K562 (cell line): ENCODE data around the gene PRSS50. TPM values are rescaled to one million over a fixed set of nuclear protein-coding genes. Genes with fewer than 3 reads are reported as not detected.

Experiments
- ATF7 ChIP-seq: fragments of 450-650 bp; IDR thresholded peaks from 2 replicates; pipeline ENCODE4 v1.7.1; 2014; ENCODE audit warnings: mild to moderate bottlenecking, moderate library complexity
- CBFA2T2 ChIP-seq: fragments of 450-650 bp; conservative IDR thresholded peaks from 2 replicates; pipeline ENCODE4 v1.6.1; 2017; ENCODE audit warnings: mild to moderate bottlenecking
- ETS2 ChIP-seq: IDR thresholded peaks from 2 replicates; pipeline ENCODE4 v1.6.1; 2016; ENCODE audit warnings: borderline replicate concordance, missing genetic modification characterization, mild to moderate bottlenecking, moderate library complexity, missing compliant biosample characterization; ENCODE audit not compliant: poor library complexity, severe bottlenecking
- GABPA ChIP-seq: fragments of 200-800 bp; sonication (Bioruptor generic); conservative IDR thresholded peaks from 2 replicates; pipeline ENCODE4 v1.6.1; 2016; ENCODE audit warnings: low read depth, missing genetic modification characterization, missing compliant biosample characterization
- MYBL2 ChIP-seq, 2 experiments: fragments of 450-650 bp in 1 of 2; sonication (generic) in 1 of 2; formaldehyde crosslinking in 1 of 2; IDR thresholded peaks; 2 replicates each; pipeline versions ENCODE4 v1.6.1 to v1.8.1; 2017 to 2022; ENCODE audit warnings: borderline replicate concordance in 1 of 2, inconsistent platforms in 1 of 2, low read depth in 1 of 2, mild to moderate bottlenecking in 1 of 2, missing genetic modification reagents in 1 of 2, moderate library complexity in 1 of 2
- PHF21A ChIP-seq: fragments of 450-650 bp; IDR thresholded peaks from 2 replicates; pipeline ENCODE4 v1.6.1; 2017; ENCODE audit warnings: low read depth, borderline replicate concordance
- RBM15 ChIP-seq: fragments of 200-400 bp; formaldehyde crosslinking; IDR thresholded peaks from 2 replicates; pipeline ENCODE4 v1.6.1; 2018; ENCODE audit warnings: mild to moderate bottlenecking, low read length, moderate library complexity; ENCODE audit not compliant: insufficient read depth
- STAT5A ChIP-seq: IDR thresholded peaks from 2 replicates; pipeline ENCODE4 v1.6.1; 2012; ENCODE audit warnings: low read length, inconsistent platforms, borderline replicate concordance
- TARDBP ChIP-seq: fragments of 450-650 bp; IDR thresholded peaks from 2 replicates; pipeline ENCODE4 v1.6.1; 2016
- YBX1 ChIP-seq: fragments of 450-650 bp; IDR thresholded peaks from 2 replicates; pipeline ENCODE4 v1.7.1; 2016; ENCODE audit warnings: mild to moderate bottlenecking
- ZBED1 ChIP-seq: IDR thresholded peaks from 2 replicates; pipeline ENCODE4 v1.6.1; 2014
- ZBTB8A ChIP-seq: fragments of 450-650 bp; IDR thresholded peaks from 2 replicates; pipeline ENCODE4 v1.6.1; 2018; ENCODE audit warnings: mild to moderate bottlenecking, moderate library complexity; ENCODE audit not compliant: partially characterized antibody
- ZC3H8 ChIP-seq: fragments of 450-650 bp; IDR thresholded peaks from 2 replicates; pipeline ENCODE4 v1.6.1; 2017
- ZFX ChIP-seq: sonication (generic); formaldehyde crosslinking; IDR thresholded peaks from 2 replicates; pipeline ENCODE4 v1.8.0; 2022; ENCODE audit warnings: mild to moderate bottlenecking, missing genetic modification reagents, moderate library complexity
- ZNF408 ChIP-seq: fragments of 250-450 bp; sonication (Bioruptor Pico); IDR thresholded peaks from 2 replicates; pipeline ENCODE4 v1.4.0; 2020; ENCODE audit warnings: low read depth, mild to moderate bottlenecking, moderate library complexity
- polyA plus RNA-seq, 8 experiments: library from polyadenylated mRNA; depleted of rRNA in 4 of 8; stranded (reverse) in 5 of 8; unstranded in 3 of 8; fragments of >200 nt; fragmentation: Nextera tagmentation in 2 of 8; fragmentation: Illumina TruSeq in 1 of 8; extraction: Ambion mirVana in 2 of 8; extraction: Trizol in 1 of 8; gene quantifications; 2 replicates each; pipeline versions ENCODE4 v1.2.1 to v1.2.3, GENCODE V29; 2011 to 2014; ENCODE audit warnings: inconsistent platforms in 1 of 8, missing spikeins in 1 of 8
- total RNA-seq, 7 experiments: library from RNA; depleted of rRNA in 6 of 7; stranded (reverse); fragments of >200 nt in 6 of 7; fragmentation: Illumina TruSeq in 2 of 7; extraction: Trizol in 2 of 7; gene quantifications; 2 replicates each; pipeline versions ENCODE4 v1.2.1 to v1.2.3, GENCODE V29; 2011 to 2021; ENCODE audit warnings: low replicate concordance in 1 of 7
- TF ChIP-seq, protein P1 (sequence below): sonication (generic); formaldehyde crosslinking; IDR thresholded peaks from 2 replicates; pipeline ENCODE4 v1.8.0; 2022; ENCODE audit warnings: mild to moderate bottlenecking, missing genetic modification reagents
- TF ChIP-seq, protein P2 (sequence below): fragments of 450-650 bp; IDR thresholded peaks from 2 replicates; pipeline ENCODE4 v1.6.1; 2016; ENCODE audit warnings: mild to moderate bottlenecking
- TF ChIP-seq, protein P3 (sequence below): fragments of 450-650 bp; formaldehyde crosslinking; IDR thresholded peaks from 2 replicates; pipeline ENCODE4 v1.4.0; 2020; ENCODE audit warnings: mild to moderate bottlenecking, moderate library complexity

The PRSS50 gene
- total and polyA plus RNA-seq, 9 of the 15 experiments (the other 6 are each of a cell fraction or from before 2014, with no cell fraction given): 0.01 TPM; not detected in 8

DNA sequence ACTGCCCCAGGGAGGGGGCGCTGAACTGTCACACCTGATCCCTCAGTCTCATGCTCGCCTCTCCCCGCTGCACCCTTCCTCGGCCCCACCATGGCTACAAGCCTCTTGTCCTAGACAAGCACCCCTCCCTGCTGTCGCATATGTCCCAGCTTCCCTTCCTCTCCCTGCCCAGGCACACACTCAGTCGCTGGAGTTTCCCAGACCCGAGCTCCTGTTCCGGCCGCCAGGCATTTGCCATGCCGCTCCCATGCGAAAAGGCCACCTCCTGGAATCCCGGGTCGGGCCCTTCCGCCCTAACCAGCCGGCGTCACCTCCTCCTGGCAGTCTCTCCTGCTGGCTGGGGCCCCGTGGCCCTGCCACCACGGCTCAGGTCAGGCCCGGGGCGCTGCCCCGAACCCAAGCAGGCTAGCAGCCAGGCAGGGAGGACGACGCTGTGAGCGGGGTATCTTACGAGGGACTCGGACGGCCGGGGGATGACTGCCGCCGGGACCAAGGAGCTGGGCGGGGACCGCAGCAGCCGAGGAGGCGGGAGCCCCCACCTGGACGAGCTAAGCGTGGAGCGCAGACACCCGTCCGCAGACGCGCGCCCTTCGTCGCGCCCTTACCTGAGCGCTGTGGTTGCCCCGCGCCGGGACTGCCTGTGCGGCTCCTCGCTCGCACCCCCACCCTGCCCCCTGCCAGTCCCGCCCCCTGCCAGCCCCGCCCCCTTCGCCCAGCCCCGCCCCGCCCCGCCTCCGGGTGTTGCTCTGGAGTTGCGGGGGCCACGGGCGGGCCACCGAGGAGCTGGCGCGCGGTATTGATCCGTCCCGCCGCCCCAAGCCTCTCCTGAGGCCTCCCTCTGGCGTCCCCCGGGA is 24.4 kb downstream of the PRSS50 start, which contains the start of gene ALS2CL (continued):
- TF ChIP-seq, protein P1, sequence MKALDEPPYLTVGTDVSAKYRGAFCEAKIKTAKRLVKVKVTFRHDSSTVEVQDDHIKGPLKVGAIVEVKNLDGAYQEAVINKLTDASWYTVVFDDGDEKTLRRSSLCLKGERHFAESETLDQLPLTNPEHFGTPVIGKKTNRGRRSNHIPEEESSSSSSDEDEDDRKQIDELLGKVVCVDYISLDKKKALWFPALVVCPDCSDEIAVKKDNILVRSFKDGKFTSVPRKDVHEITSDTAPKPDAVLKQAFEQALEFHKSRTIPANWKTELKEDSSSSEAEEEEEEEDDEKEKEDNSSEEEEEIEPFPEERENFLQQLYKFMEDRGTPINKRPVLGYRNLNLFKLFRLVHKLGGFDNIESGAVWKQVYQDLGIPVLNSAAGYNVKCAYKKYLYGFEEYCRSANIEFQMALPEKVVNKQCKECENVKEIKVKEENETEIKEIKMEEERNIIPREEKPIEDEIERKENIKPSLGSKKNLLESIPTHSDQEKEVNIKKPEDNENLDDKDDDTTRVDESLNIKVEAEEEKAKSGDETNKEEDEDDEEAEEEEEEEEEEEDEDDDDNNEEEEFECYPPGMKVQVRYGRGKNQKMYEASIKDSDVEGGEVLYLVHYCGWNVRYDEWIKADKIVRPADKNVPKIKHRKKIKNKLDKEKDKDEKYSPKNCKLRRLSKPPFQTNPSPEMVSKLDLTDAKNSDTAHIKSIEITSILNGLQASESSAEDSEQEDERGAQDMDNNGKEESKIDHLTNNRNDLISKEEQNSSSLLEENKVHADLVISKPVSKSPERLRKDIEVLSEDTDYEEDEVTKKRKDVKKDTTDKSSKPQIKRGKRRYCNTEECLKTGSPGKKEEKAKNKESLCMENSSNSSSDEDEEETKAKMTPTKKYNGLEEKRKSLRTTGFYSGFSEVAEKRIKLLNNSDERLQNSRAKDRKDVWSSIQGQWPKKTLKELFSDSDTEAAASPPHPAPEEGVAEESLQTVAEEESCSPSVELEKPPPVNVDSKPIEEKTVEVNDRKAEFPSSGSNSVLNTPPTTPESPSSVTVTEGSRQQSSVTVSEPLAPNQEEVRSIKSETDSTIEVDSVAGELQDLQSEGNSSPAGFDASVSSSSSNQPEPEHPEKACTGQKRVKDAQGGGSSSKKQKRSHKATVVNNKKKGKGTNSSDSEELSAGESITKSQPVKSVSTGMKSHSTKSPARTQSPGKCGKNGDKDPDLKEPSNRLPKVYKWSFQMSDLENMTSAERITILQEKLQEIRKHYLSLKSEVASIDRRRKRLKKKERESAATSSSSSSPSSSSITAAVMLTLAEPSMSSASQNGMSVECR (CRISPR knock-in tag): peak; percentile 62; the same call in 1 of the 2 replicates
- TF ChIP-seq ZBED1: no peak
- no peak for TF ChIP-seq ZC3H8
- peak; percentile 43; the same call in 1 of the 2 replicates for TF ChIP-seq ZFX
- TF ChIP-seq, protein P2, sequence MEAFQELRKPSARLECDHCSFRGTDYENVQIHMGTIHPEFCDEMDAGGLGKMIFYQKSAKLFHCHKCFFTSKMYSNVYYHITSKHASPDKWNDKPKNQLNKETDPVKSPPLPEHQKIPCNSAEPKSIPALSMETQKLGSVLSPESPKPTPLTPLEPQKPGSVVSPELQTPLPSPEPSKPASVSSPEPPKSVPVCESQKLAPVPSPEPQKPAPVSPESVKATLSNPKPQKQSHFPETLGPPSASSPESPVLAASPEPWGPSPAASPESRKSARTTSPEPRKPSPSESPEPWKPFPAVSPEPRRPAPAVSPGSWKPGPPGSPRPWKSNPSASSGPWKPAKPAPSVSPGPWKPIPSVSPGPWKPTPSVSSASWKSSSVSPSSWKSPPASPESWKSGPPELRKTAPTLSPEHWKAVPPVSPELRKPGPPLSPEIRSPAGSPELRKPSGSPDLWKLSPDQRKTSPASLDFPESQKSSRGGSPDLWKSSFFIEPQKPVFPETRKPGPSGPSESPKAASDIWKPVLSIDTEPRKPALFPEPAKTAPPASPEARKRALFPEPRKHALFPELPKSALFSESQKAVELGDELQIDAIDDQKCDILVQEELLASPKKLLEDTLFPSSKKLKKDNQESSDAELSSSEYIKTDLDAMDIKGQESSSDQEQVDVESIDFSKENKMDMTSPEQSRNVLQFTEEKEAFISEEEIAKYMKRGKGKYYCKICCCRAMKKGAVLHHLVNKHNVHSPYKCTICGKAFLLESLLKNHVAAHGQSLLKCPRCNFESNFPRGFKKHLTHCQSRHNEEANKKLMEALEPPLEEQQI: no peak
- no peak for TF ChIP-seq ETS2 (tag)
- TF ChIP-seq ZNF408 (CRISPR knock-in tag): no peak
- TF ChIP-seq ZBTB8A: no peak
- no peak for TF ChIP-seq RBM15
- TF ChIP-seq PHF21A: no peak
- no peak for TF ChIP-seq YBX1
- TF ChIP-seq, protein P3, sequence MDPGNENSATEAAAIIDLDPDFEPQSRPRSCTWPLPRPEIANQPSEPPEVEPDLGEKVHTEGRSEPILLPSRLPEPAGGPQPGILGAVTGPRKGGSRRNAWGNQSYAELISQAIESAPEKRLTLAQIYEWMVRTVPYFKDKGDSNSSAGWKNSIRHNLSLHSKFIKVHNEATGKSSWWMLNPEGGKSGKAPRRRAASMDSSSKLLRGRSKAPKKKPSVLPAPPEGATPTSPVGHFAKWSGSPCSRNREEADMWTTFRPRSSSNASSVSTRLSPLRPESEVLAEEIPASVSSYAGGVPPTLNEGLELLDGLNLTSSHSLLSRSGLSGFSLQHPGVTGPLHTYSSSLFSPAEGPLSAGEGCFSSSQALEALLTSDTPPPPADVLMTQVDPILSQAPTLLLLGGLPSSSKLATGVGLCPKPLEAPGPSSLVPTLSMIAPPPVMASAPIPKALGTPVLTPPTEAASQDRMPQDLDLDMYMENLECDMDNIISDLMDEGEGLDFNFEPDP (CRISPR knock-in tag): no peak
- no peak for TF ChIP-seq TARDBP
- TF ChIP-seq GABPA (tag): no peak
- TF ChIP-seq CBFA2T2: no peak
- TF ChIP-seq ATF7: no peak
- no peak for TF ChIP-seq STAT5A
- no peak for TF ChIP-seq MYBL2 (IDR thresholded peaks at IDR 0.05; ENCODE audit: low read depth)
- TF ChIP-seq MYBL2 (CRISPR knock-in tag; IDR thresholded peaks at IDR 0.05; ENCODE audit: borderline replicate concordance): no peak
